SK-N-SH (cell line): ENCODE data around the gene TPRG1L. TPM values are rescaled to one million over a fixed set of nuclear protein-coding genes. Genes with fewer than 3 reads are reported as not detected.

Source experiments
- CTCF ChIA-PET: fragments of 300-600, 350-600 bp; formaldehyde crosslinking; extraction: SDS; loops from one replicate; lab custom pipeline; 2021; lab: Yijun Ruan, JAX
- POLR2A ChIA-PET: fragments of 350-600 bp; sonication (Branson Sonifier 250); formaldehyde crosslinking; extraction: SDS; loops from one replicate; lab custom pipeline; 2020; ENCODE audit warnings: antibody characterized with exemption, inconsistent platforms; lab: Yijun Ruan, JAX
- DNase-seq: peaks from one replicate; pipeline ENCODE4 v3.0.0; 2012
- H2AFZ ChIP-seq: fragments of 200-600 bp; sonication (generic); 2 replicates; pipeline ENCODE4 v1.8.1; 2016; ENCODE audit warnings: antibody characterized with exemption, mild to moderate bottlenecking, low read depth
- H3F3A ChIP-seq: fragments of 200-600 bp; sonication (generic); replicated peaks from 2 replicates; pipeline ENCODE3; 2016; ENCODE audit warnings: antibody characterized with exemption, mild to moderate bottlenecking; ENCODE audit not compliant: insufficient read depth
- H3K27ac ChIP-seq, 2 experiments: fragments of 200-500 bp in 1 of 2; fragments of 200-600 bp in 1 of 2; sonication (Bioruptor generic) in 1 of 2; sonication (generic), shearing (Covaris generic) in 1 of 2; 2 replicates each; pipeline versions ENCODE4 v1.5.1 to v1.6.1; 2014 to 2016; ENCODE audit warnings: low read depth in 2 of 2, inconsistent platforms in 1 of 2, low read length in 1 of 2, mild to moderate bottlenecking in 1 of 2, mixed read lengths in 1 of 2
- H3K27me3 ChIP-seq: fragments of 200-600 bp; sonication (generic), shearing (Covaris generic); 2 replicates; pipeline ENCODE4 v1.6.1; 2016; ENCODE audit warnings: mixed run types; ENCODE audit not compliant: insufficient read depth
- H3K36me3 ChIP-seq, 2 experiments: fragments of 200-500 bp in 1 of 2; fragments of 200-600 bp in 1 of 2; sonication (Bioruptor generic) in 1 of 2; sonication (generic) in 1 of 2; replicated peaks in 1 of 2; 2 replicates each; pipeline versions ENCODE3 to v1.5.1; 2014 to 2016; ENCODE audit warnings: low read length in 1 of 2, mild to moderate bottlenecking in 1 of 2; ENCODE audit not compliant: insufficient read depth in 2 of 2, control insufficient read depth in 1 of 2
- H3K4me1 ChIP-seq, 2 experiments: fragments of 200-500 bp in 1 of 2; fragments of 200-600 bp in 1 of 2; sonication (Bioruptor generic) in 1 of 2; sonication (generic), shearing (Covaris generic) in 1 of 2; 2 replicates each; pipeline versions ENCODE4 v1.5.1 to v1.6.1; 2014 to 2016; ENCODE audit warnings: low read depth in 1 of 2, low read length in 1 of 2, mixed run types in 1 of 2; ENCODE audit not compliant: insufficient read depth in 2 of 2, control insufficient read depth in 1 of 2
- H3K4me2 ChIP-seq: fragments of 200-600 bp; sonication (generic), shearing (Covaris generic); 2 replicates; pipeline ENCODE4 v1.6.1; 2017; ENCODE audit warnings: mixed run types
- H3K4me3 ChIP-seq, 2 experiments: fragments of 200-500 bp in 1 of 2; fragments of 200-600 bp in 1 of 2; sonication (Bioruptor generic) in 1 of 2; sonication (generic), shearing (Covaris generic) in 1 of 2; 2 replicates each; pipeline versions ENCODE4 v1.5.1 to v1.8.1; 2014 to 2016; ENCODE audit warnings: low read depth in 2 of 2, inconsistent platforms in 1 of 2, low read length in 1 of 2, mild to moderate bottlenecking in 1 of 2, mixed read lengths in 1 of 2, moderate library complexity in 1 of 2
- H3K79me2 ChIP-seq: fragments of 200-600 bp; sonication (generic); 2 replicates; pipeline ENCODE4 v1.8.1; 2017; ENCODE audit warnings: mild to moderate bottlenecking; ENCODE audit not compliant: insufficient read depth
- H3K9ac ChIP-seq: fragments of 200-600 bp; sonication (generic); 2 replicates; pipeline ENCODE4 v1.6.1; 2017; ENCODE audit warnings: mixed run types
- H3K9me2 ChIP-seq: fragments of 200-600 bp; sonication (generic); 2 replicates; pipeline ENCODE4 v1.6.1; 2017; ENCODE audit warnings: mixed run types
- H3K9me3 ChIP-seq: fragments of 200-600 bp; sonication (generic); 2 replicates; pipeline ENCODE4 v1.6.1; 2017; ENCODE audit warnings: mixed run types, mild to moderate bottlenecking, moderate library complexity
- H4K20me1 ChIP-seq: fragments of 200-600 bp; sonication (generic); 2 replicates; pipeline ENCODE4 v1.6.1; 2017; ENCODE audit warnings: mild to moderate bottlenecking, mixed run types; ENCODE audit not compliant: insufficient read depth
- ELF1 ChIP-seq: IDR thresholded peaks from 2 replicates; pipeline ENCODE4 v1.4.0; 2012
- EZH2phosphoT487 ChIP-seq: fragments of 200-600 bp; sonication (generic); IDR thresholded peaks from 2 replicates; pipeline ENCODE4 v1.6.1; 2017; ENCODE audit warnings: low read depth, mixed run types, mild to moderate bottlenecking, antibody characterized with exemption, moderate library complexity, borderline replicate concordance
- FOSL2 ChIP-seq: IDR thresholded peaks from 2 replicates; pipeline ENCODE4 v1.4.0; 2012; ENCODE audit warnings: low read depth, mild to moderate bottlenecking, moderate library complexity, borderline replicate concordance
- GABPA ChIP-seq: IDR thresholded peaks from 2 replicates; pipeline ENCODE4 v1.4.0; 2012; ENCODE audit warnings: low read depth, mild to moderate bottlenecking
- NRF1 ChIP-seq: IDR thresholded peaks from 2 replicates; pipeline ENCODE4 v1.6.1; 2012; ENCODE audit warnings: low read depth, mild to moderate bottlenecking, low read length
- POLR2AphosphoS5 ChIP-seq: IDR thresholded peaks from 2 replicates; pipeline ENCODE4 v1.6.1; 2012; ENCODE audit warnings: low read depth, low read length
- RCOR1 ChIP-seq: fragments of 150-350 bp; IDR thresholded peaks from 2 replicates; pipeline ENCODE4 v1.6.1; 2017; ENCODE audit warnings: antibody characterized with exemption, low read length
- RXRA ChIP-seq: IDR thresholded peaks from 2 replicates; pipeline ENCODE4 v1.4.0; 2012; ENCODE audit warnings: low read depth, mild to moderate bottlenecking, borderline replicate concordance
- TEAD4 ChIP-seq: IDR thresholded peaks from 2 replicates; pipeline ENCODE4 v1.4.0; 2012; ENCODE audit warnings: mild to moderate bottlenecking, borderline replicate concordance; ENCODE audit not compliant: insufficient read depth
- USF1 ChIP-seq: IDR thresholded peaks from 2 replicates; pipeline ENCODE4 v1.4.0; 2012; ENCODE audit warnings: low read depth, borderline replicate concordance
- ZBTB33 ChIP-seq: IDR thresholded peaks from 2 replicates; pipeline ENCODE4 v1.4.0; 2012; ENCODE audit warnings: low read depth, borderline replicate concordance
- WGBS: methylation state at CpG from one replicate; pipeline ENCODE4 v1.1.6; 2017; ENCODE audit warnings: low lambda C conversion rate; 5-methylcytosine and 5-hydroxymethylcytosine counted together
- polyA plus RNA-seq, 3 experiments: library from polyadenylated mRNA; depleted of rRNA; stranded (reverse); fragments of >200 nt; gene quantifications; 2 replicates each; pipeline ENCODE4 v1.2.3, GENCODE V29; 2012
- TF ChIP-seq, protein P1 (sequence below): fragments of 200-600 bp; sonication (generic); IDR thresholded peaks from 2 replicates; pipeline ENCODE4 v1.6.1; 2017; ENCODE audit warnings: antibody characterized with exemption, mild to moderate bottlenecking, moderate library complexity

Gene TPRG1L
- polyA plus RNA-seq, 1 of the 3 experiments (the other 2 are of a cell fraction), result 25.9 TPM

- no peaks in the 10 kb centered on the region for H3F3A ChIP-seq
- no peaks in the 10 kb centered on the region for H3K36me3 ChIP-seq
- no peaks in the 10 kb centered on the region for H3K9me2 ChIP-seq
- peaks cover 4% of the 10 kb centered on the region; the same call in 1 of the 2 replicates for H3K27me3 ChIP-seq
- TF ChIP-seq TEAD4 (no peak), EZH2phosphoT487 (no peak), GABPA (no peak), ELF1 (no peak), NRF1 (no peak), RCOR1 (no peak), RXRA (no peak)
- TF ChIP-seq, protein P1, sequence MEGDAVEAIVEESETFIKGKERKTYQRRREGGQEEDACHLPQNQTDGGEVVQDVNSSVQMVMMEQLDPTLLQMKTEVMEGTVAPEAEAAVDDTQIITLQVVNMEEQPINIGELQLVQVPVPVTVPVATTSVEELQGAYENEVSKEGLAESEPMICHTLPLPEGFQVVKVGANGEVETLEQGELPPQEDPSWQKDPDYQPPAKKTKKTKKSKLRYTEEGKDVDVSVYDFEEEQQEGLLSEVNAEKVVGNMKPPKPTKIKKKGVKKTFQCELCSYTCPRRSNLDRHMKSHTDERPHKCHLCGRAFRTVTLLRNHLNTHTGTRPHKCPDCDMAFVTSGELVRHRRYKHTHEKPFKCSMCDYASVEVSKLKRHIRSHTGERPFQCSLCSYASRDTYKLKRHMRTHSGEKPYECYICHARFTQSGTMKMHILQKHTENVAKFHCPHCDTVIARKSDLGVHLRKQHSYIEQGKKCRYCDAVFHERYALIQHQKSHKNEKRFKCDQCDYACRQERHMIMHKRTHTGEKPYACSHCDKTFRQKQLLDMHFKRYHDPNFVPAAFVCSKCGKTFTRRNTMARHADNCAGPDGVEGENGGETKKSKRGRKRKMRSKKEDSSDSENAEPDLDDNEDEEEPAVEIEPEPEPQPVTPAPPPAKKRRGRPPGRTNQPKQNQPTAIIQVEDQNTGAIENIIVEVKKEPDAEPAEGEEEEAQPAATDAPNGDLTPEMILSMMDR, result no peak
- ChIA-PET CTCF (interaction anchor here (1.2 to 1.5 kb wide), 3 partner anchors 39 to 203 kb away, joined by 3 to 5 read pairs (median 3); no protein-coding TSS in a partner anchor), POLR2A (no interaction called here)
- no peak for DNase-seq
- H2AFZ ChIP-seq, result no peak overlapping the region
- no peak overlapping the region for H3K4me3 ChIP-seq
- WGBS, result 80% methylated on average over 11 of the region's 13 CpGs
- H3K27ac ChIP-seq, result no peak overlapping the region
- no peak overlapping the region for H3K9ac ChIP-seq
- H3K79me2 ChIP-seq, result no peaks in the 10 kb centered on the region
- H4K20me1 ChIP-seq, result no peaks in the 10 kb centered on the region
- no peak overlapping the region for H3K4me2 ChIP-seq
- H3K4me1 ChIP-seq, result peaks cover 0 to 2% of the 10 kb centered on the region in 2 experiments; a peak in 1 of 4 replicates
- H3K9me3 ChIP-seq, result no peaks in the 10 kb centered on the region
These were observed 31.8 kb downstream of the TPRG1L start for GRCh38 chr1:3656450-3657095.

- peaks cover 0 to 2% of the 10 kb centered on the region in 2 experiments; a peak in 1 of 4 replicates for H3K4me1 ChIP-seq
- H3K4me2 ChIP-seq, result no peak overlapping the region
- no peaks in the 10 kb centered on the region for H3K36me3 ChIP-seq
- POLR2A ChIA-PET, result no interaction called here
- H3K79me2 ChIP-seq, result no peaks in the 10 kb centered on the region
- H3K4me3 ChIP-seq, result no peak overlapping the region
- H3K27ac ChIP-seq, result no peak overlapping the region
- no peaks in the 10 kb centered on the region for H3F3A ChIP-seq
- no peak overlapping the region for H3K9ac ChIP-seq
- CTCF ChIA-PET, result no interaction called here
- DNase-seq, result no peak
- H3K27me3 ChIP-seq, result peaks cover 4% of the 10 kb centered on the region; the same call in 1 of the 2 replicates
- no peaks in the 10 kb centered on the region for H4K20me1 ChIP-seq
- H3K9me2 ChIP-seq, result no peaks in the 10 kb centered on the region
- no peaks in the 10 kb centered on the region for H3K9me3 ChIP-seq
- WGBS, result 50% methylated on average over 2 of the region's 6 CpGs
- H2AFZ ChIP-seq, result no peak overlapping the region
- TF ChIP-seq ZBTB33, result no peak
- TF ChIP-seq POLR2AphosphoS5, result no peak
- TF ChIP-seq, protein P1, result no peak
- no peak for TF ChIP-seq FOSL2
- no peak for TF ChIP-seq USF1
These were observed 32.3 kb downstream of the TPRG1L start for GRCh38 chr1:3657096-3657475.
